ENCODE data around the gene TBX15. TPM values are rescaled to one million over a fixed set of nuclear protein-coding genes. Genes with fewer than 3 reads are reported as not detected.

The TBX15 gene
- total RNA-seq, 1 donor, result 0.63 TPM

GRCh38 chr1:118997225-118997624 lies 9.1 kb upstream of the TBX15 start:
- TF ChIP-seq CTCF (IDR thresholded peaks at IDR 0.05; ENCODE audit: insufficient read depth, low read length), result no peak
- no peak overlapping the region for H3K4me3 ChIP-seq (ENCODE audit: low read depth, low read length)
- DNase-seq (ENCODE audit: low read depth), result no peak

GRCh38 chr1:118995312-118996016 lies 7.3 kb upstream of the TBX15 start:
- no peak overlapping the region for H3K4me3 ChIP-seq (ENCODE audit: low read depth, low read length)
- TF ChIP-seq CTCF (IDR thresholded peaks at IDR 0.05; ENCODE audit: insufficient read depth, low read length), result no peak
- no peak for DNase-seq (ENCODE audit: low read depth)

GRCh38 chr1:118993700-118994026 lies 5.5 kb upstream of the TBX15 start:
- no peak for DNase-seq (ENCODE audit: low read depth)

GRCh38 chr1:118992868-118993699 lies 4.9 kb upstream of the TBX15 start:
- H3K4me3 ChIP-seq (ENCODE audit: low read depth, low read length), result no peak overlapping the region
- TF ChIP-seq CTCF (IDR thresholded peaks at IDR 0.05; ENCODE audit: insufficient read depth, low read length), result no peak
- DNase-seq (ENCODE audit: low read depth), result no peak

More at GRCh38 chr1:118993700-118994026, 5.5 kb upstream of the TBX15 start:
- no peak for TF ChIP-seq CTCF (IDR thresholded peaks at IDR 0.05; ENCODE audit: insufficient read depth, low read length)
- H3K4me3 ChIP-seq (ENCODE audit: low read depth, low read length), result no peak overlapping the region

- no peak for TF ChIP-seq CTCF (IDR thresholded peaks at IDR 0.05; ENCODE audit: insufficient read depth, low read length)
- no peak for DNase-seq (ENCODE audit: low read depth)
- H3K4me3 ChIP-seq (ENCODE audit: low read depth, low read length), result no peak overlapping the region
These were observed 4.2 kb upstream of the TBX15 start for GRCh38 chr1:118992237-118992825.

- no peak for DNase-seq (ENCODE audit: low read depth)
- TF ChIP-seq CTCF (IDR thresholded peaks at IDR 0.05; ENCODE audit: insufficient read depth, low read length), result no peak
- no peak overlapping the region for H3K4me3 ChIP-seq (ENCODE audit: low read depth, low read length)
These were observed 3.3 kb upstream of the TBX15 start for GRCh38 chr1:118991448-118991847.

Measured in fibroblast of the aortic adventitia (primary cell).